Measurements from ENCODE around the gene CDK4. TPM values are rescaled to one million over a fixed set of nuclear protein-coding genes. Genes with fewer than 3 reads are reported as not detected.

CDK4 gene
- total RNA-seq, 1 donor from 2014 or later = 333 TPM

GRCh38 chr12:57767305-57767698, 15.2 kb upstream of the CDK4 start:
- Mint-ChIP-seq H3K36me3 (ENCODE audit: low read depth) (peaks cover 10% of the 10 kb centered on the region), H3K4me3 (no peak overlapping the region), H3K4me1 (peaks cover 22% of the 10 kb centered on the region), H3K9me3 (no peaks in the 10 kb centered on the region), H3K27me3 (ENCODE audit: low read depth) (peaks cover 73% of the 10 kb centered on the region), H3K27ac (ENCODE audit: unreplicated experiment) (no peak overlapping the region)
- no peak for DNase-seq (ENCODE audit: low read depth, low spot score)
- TF ChIP-seq, protein P1, sequence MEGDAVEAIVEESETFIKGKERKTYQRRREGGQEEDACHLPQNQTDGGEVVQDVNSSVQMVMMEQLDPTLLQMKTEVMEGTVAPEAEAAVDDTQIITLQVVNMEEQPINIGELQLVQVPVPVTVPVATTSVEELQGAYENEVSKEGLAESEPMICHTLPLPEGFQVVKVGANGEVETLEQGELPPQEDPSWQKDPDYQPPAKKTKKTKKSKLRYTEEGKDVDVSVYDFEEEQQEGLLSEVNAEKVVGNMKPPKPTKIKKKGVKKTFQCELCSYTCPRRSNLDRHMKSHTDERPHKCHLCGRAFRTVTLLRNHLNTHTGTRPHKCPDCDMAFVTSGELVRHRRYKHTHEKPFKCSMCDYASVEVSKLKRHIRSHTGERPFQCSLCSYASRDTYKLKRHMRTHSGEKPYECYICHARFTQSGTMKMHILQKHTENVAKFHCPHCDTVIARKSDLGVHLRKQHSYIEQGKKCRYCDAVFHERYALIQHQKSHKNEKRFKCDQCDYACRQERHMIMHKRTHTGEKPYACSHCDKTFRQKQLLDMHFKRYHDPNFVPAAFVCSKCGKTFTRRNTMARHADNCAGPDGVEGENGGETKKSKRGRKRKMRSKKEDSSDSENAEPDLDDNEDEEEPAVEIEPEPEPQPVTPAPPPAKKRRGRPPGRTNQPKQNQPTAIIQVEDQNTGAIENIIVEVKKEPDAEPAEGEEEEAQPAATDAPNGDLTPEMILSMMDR (conservative IDR thresholded peaks at IDR 0.05) = no peak

- no peak within 1 kb of the TSS for H3K27ac Mint-ChIP-seq (ENCODE audit: unreplicated experiment)
- H3K4me3 Mint-ChIP-seq = peak within 1 kb of the TSS; percentile 73
- peaks cover 19% of the 10 kb centered on the region for H3K4me1 Mint-ChIP-seq
- H3K36me3 Mint-ChIP-seq (ENCODE audit: low read depth) = peaks cover 10% of the 10 kb centered on the region
- no peak for DNase-seq (ENCODE audit: low read depth, low spot score)
- no peaks in the 10 kb centered on the region for H3K9me3 Mint-ChIP-seq
- H3K27me3 Mint-ChIP-seq (ENCODE audit: low read depth) = peaks cover 76% of the 10 kb centered on the region
- TF ChIP-seq, protein P1 (conservative IDR thresholded peaks at IDR 0.05) = no peak
These were observed 14.6 kb upstream of the CDK4 start, which contains the start of gene CYP27B1 for GRCh38 chr12:57766464-57767304. Gene CYP27B1 (minus strand): TSS chr12:57767078. CDS start chr12:57767041, 37 bp downstream.

DNA sequence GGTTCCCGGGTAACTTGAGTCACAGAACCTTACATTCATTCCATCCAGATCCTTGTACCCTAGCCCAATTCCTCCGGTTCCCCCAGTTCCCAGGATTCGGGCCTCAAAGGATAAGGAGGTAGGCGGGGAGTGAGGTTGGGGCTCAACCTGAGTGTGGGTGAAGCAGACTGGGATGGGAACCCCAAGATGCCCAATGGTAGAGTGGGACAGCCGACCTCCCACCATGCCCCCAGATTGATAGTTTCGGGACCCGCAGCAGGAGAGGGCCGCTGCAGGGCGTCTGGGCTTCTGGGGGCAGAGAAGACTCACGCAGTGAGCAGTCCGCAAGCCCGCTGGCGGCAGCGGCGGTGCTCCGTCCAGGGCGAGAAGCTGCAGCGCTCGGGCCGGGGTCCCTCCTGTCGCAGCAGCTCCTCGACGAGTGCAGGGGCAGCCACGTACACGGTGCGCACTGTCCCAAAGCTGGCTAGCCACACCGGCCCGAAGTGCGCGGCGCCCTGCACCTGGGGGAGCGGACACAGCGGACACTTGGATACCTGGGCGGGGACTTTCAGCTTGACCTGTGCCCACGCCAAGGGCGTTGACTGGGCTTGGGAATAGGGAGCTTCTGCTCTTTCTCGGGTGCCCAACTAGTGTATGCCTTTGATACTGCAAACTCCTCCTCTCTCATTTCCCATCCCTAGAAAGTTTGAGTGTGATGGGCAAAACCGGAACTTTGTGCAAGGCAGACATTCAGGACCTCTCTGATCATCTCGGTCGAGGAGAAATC, 13.8 kb upstream of the CDK4 start:
- DNase-seq (ENCODE audit: low read depth, low spot score) = no peak
- H3K27ac Mint-ChIP-seq (ENCODE audit: unreplicated experiment) = no peak overlapping the region
- H3K4me3 Mint-ChIP-seq = peak overlapping the region; percentile 73
- peaks cover 81% of the 10 kb centered on the region for H3K27me3 Mint-ChIP-seq (ENCODE audit: low read depth)
- TF ChIP-seq, protein P1 (conservative IDR thresholded peaks at IDR 0.05) = no peak
- peaks cover 11% of the 10 kb centered on the region for H3K4me1 Mint-ChIP-seq
- no peaks in the 10 kb centered on the region for H3K9me3 Mint-ChIP-seq
- peaks cover 10% of the 10 kb centered on the region for H3K36me3 Mint-ChIP-seq (ENCODE audit: low read depth)

GRCh38 chr12:57765003-57765697, 13.0 kb upstream of the CDK4 start:
- Mint-ChIP-seq H3K27me3 (ENCODE audit: low read depth) (peaks cover 87% of the 10 kb centered on the region), H3K36me3 (ENCODE audit: low read depth) (peaks cover 7% of the 10 kb centered on the region), H3K9me3 (no peaks in the 10 kb centered on the region), H3K27ac (ENCODE audit: unreplicated experiment) (no peak overlapping the region), H3K4me3 (peak overlapping the region; percentile 49), H3K4me1 (peaks cover 10% of the 10 kb centered on the region)
- DNase-seq (ENCODE audit: low read depth, low spot score) = no peak
- TF ChIP-seq, protein P1 (conservative IDR thresholded peaks at IDR 0.05) = peak; percentile 48

DNA sequence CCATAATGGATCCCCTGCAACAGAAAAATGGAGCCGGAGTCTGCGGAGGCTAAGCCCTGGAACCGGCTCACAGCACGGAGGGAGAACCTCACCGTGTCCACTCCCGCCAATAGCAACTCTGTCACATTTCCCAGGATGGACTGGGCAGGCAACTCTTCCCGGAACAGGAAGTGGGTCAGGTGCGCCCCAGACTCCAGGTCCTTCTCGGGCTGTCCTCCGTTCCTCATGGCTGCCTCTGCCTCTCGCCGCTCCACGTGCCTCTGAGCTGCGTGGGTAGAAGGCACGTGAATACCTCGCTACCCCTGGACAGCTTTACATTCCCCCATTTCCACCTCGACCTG, 12.5 kb upstream of the CDK4 start:
- H3K27ac Mint-ChIP-seq (ENCODE audit: unreplicated experiment) = no peak overlapping the region
- H3K9me3 Mint-ChIP-seq = no peaks in the 10 kb centered on the region
- peaks cover 7% of the 10 kb centered on the region for H3K36me3 Mint-ChIP-seq (ENCODE audit: low read depth)
- H3K27me3 Mint-ChIP-seq (ENCODE audit: low read depth) = peaks cover 92% of the 10 kb centered on the region
- no peak overlapping the region for H3K4me3 Mint-ChIP-seq
- no peak for DNase-seq (ENCODE audit: low read depth, low spot score)
- TF ChIP-seq, protein P1 (conservative IDR thresholded peaks at IDR 0.05) = no peak
- H3K4me1 Mint-ChIP-seq = peaks cover 10% of the 10 kb centered on the region

Measured in neural crest cell (in vitro differentiated cells).